HG02642 (cell line): Measurements from ENCODE around the gene SLC22A4.

ENCODE experiments used
- ATAC-seq: cut with Tn5 transposase; IDR thresholded peaks from one replicate; pipeline ENCODE4 v1.9.1; 2021; ENCODE audit warnings: mild to moderate bottlenecking; ENCODE audit not compliant: unreplicated experiment, poor library complexity

Gene SLC22A4

DNA sequence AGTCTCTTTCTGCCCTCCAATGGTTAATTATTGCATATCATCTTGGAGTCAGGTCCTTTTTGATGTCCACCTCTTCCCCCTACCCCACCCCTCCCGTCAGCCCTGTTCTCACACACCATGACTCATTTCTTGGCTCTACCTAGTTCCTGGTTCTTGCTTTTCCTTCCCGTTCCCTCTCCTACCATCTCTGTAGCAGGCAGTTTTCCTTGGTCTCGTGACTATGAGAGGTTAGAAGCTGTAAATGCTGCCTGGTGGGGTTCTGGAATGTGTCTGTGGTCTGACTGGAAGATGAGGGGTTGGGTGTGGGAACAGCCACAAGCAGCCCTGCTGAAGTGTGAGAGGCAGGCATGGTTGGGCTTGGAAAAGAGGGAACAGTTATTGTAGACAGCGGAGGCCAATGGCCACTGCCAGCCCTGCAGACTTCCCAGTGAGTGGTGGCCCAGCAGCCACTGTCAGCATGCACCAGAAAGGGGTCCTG, 93.5 kb downstream of the SLC22A4 start:
- ATAC-seq, result no peak

DNA sequence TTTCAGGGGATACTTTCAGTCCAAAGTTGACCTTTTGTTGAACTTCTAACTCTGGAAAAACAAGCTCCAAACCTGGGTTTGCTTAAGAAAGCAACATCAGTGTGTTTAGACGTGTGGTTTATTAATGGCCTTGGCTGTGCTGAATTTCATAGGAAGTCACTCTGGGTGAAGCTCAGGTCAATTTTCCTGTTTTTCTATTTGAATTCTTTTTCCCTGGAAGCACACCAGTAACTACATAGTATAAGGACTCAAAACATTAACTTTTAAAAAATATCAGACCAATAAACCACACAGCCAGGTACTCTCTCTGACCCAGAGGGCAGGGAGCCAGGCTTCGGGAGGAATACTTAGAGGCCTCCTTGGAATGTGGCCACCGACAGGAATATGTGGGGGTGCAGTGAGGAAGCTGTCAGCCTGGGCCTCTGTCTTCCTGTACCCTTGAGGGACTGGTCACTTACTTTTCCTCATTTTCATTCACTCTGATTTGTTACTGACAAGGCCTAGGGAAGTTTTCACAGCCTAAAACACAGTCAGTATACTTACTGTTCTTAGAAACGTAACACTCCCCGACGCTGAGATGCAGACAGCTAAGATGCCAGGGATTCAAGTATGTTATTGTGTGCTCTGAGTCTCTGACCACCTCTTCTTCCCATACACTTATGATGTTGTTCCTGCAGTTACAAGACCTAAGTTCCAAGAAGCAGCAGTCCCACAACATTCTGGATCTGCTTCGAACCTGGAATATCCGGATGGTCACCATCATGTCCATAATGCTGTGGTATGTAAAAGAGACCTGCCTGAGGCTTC, 94.3 kb downstream of the SLC22A4 start:
- no peak for ATAC-seq

DNA sequence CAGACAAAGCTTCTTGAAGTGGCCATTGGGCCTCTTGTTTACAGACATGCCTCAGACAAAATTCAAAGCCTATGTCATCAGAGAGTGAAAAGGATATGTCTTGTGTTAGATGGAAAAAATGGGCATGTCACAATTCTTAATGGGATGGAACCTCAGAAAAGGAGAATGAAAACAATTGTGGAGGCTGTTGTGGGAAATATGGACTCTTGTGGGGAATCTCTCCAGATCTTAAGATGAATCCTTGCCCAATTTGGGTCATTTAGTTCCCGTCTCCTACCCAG, 94.8 kb downstream of the SLC22A4 start:
- no peak for ATAC-seq

DNA sequence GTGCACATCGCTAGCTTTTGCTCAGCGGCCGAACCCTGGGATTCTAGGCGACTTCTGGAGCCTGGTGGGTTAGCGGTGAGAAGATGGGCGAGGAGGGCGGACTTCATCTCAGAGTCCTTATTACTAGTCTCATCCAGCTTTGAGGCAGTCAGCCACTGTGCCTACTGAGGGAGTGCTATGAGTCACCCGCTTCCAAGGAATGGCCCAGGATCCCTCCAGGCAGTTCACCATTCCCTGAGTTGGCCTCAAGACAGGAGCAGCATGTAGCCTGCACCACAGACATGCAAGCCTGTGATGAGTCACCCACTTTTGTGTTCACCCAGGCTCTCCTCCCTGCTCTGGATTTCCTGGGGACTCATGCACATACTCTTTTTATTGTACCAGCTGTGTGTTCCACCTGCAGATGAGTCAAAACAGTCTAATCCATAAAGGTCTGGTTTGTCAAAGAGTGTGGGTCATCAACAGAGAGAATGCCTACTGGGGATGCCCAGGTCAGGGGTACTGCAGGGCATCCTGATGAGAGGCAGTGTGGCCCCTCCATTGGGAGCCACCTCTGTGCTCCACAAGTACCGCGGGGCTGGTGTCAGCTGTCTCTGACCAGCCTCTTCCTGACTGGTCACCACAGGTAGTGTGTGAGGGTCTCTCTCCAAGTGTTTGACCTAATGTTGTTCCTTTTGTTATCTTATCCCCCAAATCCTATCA, 95.5 kb downstream of the SLC22A4 start:
- no peak for ATAC-seq

DNA sequence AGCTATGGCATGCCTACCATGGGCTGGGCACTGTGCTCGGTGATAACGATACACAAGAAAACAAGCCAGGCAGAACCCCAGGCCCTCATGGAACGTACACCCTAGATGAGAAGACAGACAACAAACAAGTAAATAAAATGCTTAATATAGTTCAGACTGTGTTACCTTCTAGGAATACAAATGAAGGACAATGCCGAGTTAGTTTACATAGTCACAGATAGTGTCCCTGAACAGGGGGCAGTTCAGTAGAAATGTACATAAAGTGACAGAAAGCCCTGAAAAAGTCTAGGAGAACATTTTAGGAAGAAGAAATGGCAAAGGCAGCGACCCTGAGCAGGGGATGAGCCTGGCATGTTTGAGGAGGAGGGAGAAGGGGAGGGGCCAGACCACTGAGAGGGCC, 97.1 kb downstream of the SLC22A4 start:
- no peak for ATAC-seq

DNA sequence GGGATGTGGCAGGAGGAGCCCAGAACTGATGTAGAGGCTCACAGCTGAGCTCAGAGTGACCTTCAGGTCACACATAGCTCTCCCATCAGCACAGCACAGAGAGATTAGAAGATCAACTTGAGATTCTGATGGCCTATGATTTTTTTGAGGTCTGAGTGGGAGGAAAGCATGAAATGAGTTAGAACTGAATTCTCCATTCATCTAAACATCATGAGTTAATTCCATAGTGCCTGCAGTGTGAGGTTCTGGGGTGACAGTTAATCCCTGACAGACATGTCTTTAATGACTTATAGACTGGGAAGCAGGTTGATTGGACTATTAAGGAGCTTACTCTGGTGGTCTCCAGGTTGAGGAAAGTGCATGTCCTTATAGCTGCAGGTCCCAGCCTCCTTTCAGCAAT, 97.7 kb downstream of the SLC22A4 start:
- ATAC-seq, result no peak

DNA sequence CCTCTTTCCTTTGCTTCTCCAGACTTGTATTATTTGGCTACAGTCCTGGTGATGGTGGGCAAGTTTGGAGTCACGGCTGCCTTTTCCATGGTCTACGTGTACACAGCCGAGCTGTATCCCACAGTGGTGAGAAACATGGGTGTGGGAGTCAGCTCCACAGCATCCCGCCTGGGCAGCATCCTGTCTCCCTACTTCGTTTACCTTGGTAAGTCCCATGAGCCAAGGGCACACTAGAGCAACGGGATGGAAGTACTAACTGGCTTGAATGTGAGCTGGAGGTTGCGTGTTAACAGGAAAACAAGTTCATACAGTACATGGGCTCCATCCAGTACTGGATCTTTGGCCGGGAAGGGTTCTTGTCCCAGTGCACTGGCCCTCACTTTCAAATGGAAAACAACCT, 98.2 kb downstream of the SLC22A4 start:
- ATAC-seq, result no peak

DNA sequence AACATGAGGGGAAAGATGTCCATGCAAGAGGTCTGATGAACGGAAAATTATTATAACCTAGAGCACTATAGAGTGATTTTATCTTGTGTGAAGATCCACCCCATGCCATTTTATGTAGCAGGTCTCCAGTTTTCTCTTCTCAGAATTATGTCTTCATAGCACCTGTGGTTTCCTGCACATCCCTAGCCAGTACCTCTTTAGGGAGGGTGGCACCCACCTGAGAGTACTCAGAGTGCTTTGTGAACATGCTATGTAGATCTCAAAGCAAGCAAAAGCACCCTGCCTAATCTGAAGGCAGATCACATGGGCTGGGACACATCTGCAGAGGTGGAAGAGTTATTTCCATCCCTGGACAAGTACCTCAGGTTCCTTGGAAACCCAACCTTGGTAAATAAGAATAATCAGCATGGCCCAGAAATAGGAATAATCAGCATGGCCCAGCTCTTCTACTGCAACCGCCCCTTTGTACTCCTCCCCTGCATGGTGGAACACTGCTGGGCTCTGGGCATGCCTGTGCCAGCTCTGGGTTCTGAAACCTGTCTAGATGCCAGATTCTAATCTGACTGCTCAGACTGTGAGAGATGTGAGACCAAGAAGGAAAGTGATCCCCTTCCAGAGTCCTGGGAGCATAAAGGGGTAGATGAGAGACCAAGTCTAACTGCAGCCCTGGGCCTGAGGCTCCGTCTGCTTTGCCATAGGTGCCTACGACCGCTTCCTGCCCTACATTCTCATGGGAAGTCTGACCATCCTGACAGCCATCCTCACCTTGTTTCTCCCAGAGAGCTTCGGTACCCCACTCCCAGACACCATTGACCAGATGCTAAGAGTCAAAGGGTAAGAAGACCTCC, 99.0 kb downstream of the SLC22A4 start:
- no peak for ATAC-seq
